Ovary (tissue), 9 donors: ENCODE data around the gene MICALL1. TPM values are rescaled to one million over a fixed set of nuclear protein-coding genes. Genes with fewer than 3 reads are reported as not detected.
"Not testable (repeated sequence)": the region's sequence is repeated elsewhere in the genome, so short reads cannot be mapped to it uniquely, and the experiment has no call there.

ENCODE experiments used
- DNase-seq, 5 donors: peaks; one replicate each; pipeline ENCODE4 v3.0.0-alpha.2; 2019 to 2020
- H3K27ac ChIP-seq, 2 donors: fragments of 200-600 bp; one replicate each; pipeline versions ENCODE4 v1.5.1 to v1.8.0; 2019 to 2022
- H3K27me3 ChIP-seq: fragments of 200-600 bp; one replicate; pipeline ENCODE4 v1.8.0; 2022
- H3K36me3 ChIP-seq: fragments of 200-600 bp; sonication (generic); one replicate; pipeline ENCODE4 v1.5.1; 2019
- H3K4me1 ChIP-seq: one replicate; pipeline ENCODE4 v1.8.1; 2013; ENCODE audit warnings: mild to moderate bottlenecking, moderate library complexity; ENCODE audit not compliant: insufficient read depth
- H3K4me3 ChIP-seq: fragments of 200-600 bp; sonication (generic); one replicate; pipeline ENCODE4 v1.5.1; 2017
- H3K9me3 ChIP-seq, 2 donors: fragments of 200-600 bp in 1 of 2; sonication (generic) in 1 of 2; one replicate each; pipeline versions ENCODE4 v1.5.1 to v1.8.1; 2013 to 2019; ENCODE audit warnings: mild to moderate bottlenecking in 1 of 2, moderate library complexity in 1 of 2
- EP300 ChIP-seq: sonication (generic); formaldehyde crosslinking; IDR thresholded peaks from one replicate; pipeline ENCODE4 v1.6.1; 2017; ENCODE audit warnings: antibody characterized with exemption
- POLR2A ChIP-seq: fragments of 450-650 bp; IDR thresholded peaks from one replicate; pipeline ENCODE4 v1.6.1; 2017; ENCODE audit warnings: antibody characterized with exemption, mild to moderate bottlenecking, moderate library complexity
- WGBS, 3 donors: extraction: QIAGEN DNeasy Blood & Tissue Kit in 1 of 3; methylation state at CpG; one replicate each; pipeline versions ENCODE4 v1.1.5 to v1.1.7; 2013 to 2017; 5-methylcytosine and 5-hydroxymethylcytosine counted together
- intact Hi-C, 4 donors: fragments of 100-400 bp; cut with DNase I; formaldehyde crosslinking; loops; one replicate each; pipeline versions ENCODE4 v1.11.0 to v1.15.1; 2022 to 2023
- polyA plus RNA-seq, 2 donors: library from polyadenylated mRNA; stranded (reverse); fragments of 200-250 nt in 1 of 2; fragments of 350-450 nt in 1 of 2; fragmentation: Illumina TruSeq in 1 of 2; extraction: RNeasy Lipid Tissue Mini Kit (QIAGEN cat#74804) in 1 of 2; gene quantifications; one replicate each; pipeline ENCODE4 v1.2.3, GENCODE V29; 2013 to 2014
- total RNA-seq, 7 donors: library from RNA; depleted of rRNA in 2 of 7; stranded (reverse); fragments of >200 nt in 2 of 7; fragmentation: NEBNext Ultra II Directional in 3 of 7; extraction: Animal tissue kit (Norgen Biotek cat#: 25700) in 3 of 7; gene quantifications; one replicate each; pipeline versions ENCODE4 v1.1.0 to v1.2.4, GENCODE V29; 2016 to 2023
- TF ChIP-seq, protein P1 (sequence below), 3 donors: fragments of 450-650 bp in 2 of 3; fragments of 200-600 bp in 1 of 3; IDR thresholded peaks; one replicate each; pipeline versions ENCODE4 v1.5.1 to v1.8.0; 2016 to 2022; ENCODE audit warnings: antibody characterized with exemption in 3 of 3, mild to moderate bottlenecking in 1 of 3
- donor health status: DM: no; HTN: no; CAD: no; lungs with moderate emphysema.
- donor health status: DM: no; HTN: no; CAD: no.
- donor health status: Bipolar disorder and iron deficiency.
- donor health status: DM: yes; HTN: yes; CAD: no.
- donor health status: DM: no; HTN: no; CAD: no.
- donor health status: DM: yes; HTN: yes; CAD: no.

Gene MICALL1
- total and polyA plus RNA-seq, 9 donors = 6.2 to 30.0 (median 17.4) TPM

DNA sequence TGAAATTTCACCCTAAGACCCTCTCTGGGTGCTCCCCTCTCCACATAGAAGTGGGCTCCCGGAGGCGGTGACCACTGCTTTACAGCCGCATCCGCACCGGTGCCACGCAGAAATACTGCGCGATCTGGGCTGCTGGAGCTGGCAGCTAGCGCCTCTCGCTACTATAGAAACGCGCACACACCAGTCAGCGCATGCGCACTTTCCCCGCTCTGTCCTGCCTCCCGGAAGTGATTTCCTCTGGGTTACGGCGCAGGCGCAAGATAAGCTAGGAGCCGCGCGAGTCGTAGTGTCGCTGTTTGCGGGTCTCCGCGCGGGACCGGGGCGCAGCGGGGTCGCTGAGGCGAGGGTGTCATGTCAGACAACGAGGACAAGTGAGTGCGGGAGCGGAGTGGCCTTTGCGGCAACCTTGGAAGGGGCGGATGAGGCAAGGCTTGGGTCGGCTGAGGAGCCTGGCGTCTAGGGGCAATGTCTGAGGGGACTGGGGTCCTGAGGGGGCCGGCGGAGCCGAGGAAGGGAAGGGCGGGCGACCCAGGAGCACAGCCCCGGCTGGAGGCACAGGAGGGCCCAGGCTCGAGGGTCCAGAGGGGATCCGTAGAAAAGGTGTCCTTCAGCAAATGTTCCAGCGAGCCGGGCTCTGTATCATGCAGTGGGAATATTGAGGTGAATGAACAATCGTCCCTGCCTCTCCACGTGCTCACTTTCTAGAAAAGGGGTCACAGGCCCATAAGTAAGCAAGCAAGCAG is 47.5 kb downstream of the MICALL1 start, which contains the start of the genes C22orf23 and POLR2F:
C22orf23 (minus strand) TSS at position 165 of the 743 bp plus-strand sequence. CDS start 452 bp downstream, outside the sequence.
POLR2F (plus strand) TSS at position 263 of the 743 bp plus-strand sequence; CDS start at position 352, 89 bp downstream.
- TF ChIP-seq POLR2A = peak; percentile 52
- TF ChIP-seq EP300 = no peak
- TF ChIP-seq, protein P1, sequence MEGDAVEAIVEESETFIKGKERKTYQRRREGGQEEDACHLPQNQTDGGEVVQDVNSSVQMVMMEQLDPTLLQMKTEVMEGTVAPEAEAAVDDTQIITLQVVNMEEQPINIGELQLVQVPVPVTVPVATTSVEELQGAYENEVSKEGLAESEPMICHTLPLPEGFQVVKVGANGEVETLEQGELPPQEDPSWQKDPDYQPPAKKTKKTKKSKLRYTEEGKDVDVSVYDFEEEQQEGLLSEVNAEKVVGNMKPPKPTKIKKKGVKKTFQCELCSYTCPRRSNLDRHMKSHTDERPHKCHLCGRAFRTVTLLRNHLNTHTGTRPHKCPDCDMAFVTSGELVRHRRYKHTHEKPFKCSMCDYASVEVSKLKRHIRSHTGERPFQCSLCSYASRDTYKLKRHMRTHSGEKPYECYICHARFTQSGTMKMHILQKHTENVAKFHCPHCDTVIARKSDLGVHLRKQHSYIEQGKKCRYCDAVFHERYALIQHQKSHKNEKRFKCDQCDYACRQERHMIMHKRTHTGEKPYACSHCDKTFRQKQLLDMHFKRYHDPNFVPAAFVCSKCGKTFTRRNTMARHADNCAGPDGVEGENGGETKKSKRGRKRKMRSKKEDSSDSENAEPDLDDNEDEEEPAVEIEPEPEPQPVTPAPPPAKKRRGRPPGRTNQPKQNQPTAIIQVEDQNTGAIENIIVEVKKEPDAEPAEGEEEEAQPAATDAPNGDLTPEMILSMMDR (IDR thresholded peaks at IDR 0.05) = no peak
- H3K4me1 ChIP-seq = peaks cover 7% of the 10 kb centered on the region
- intact Hi-C loops = loop anchor here in 1 of 4 donors (5.0 kb wide), 1 partner anchor 136 kb away; no protein-coding TSS in a partner anchor
- peak; percentile 95 to 98 (median 96) for DNase-seq
- no peaks in the 10 kb centered on the region for H3K9me3 ChIP-seq
- peak within 1 kb of the TSS; percentile 63 for H3K4me3 ChIP-seq
- no peaks in the 10 kb centered on the region for H3K36me3 ChIP-seq
- H3K27ac ChIP-seq = peak within 1 kb of the TSS in 1 of 2 donors; percentile 34
- WGBS, 3 donors = 0% methylated on average over 52 of the region's 52 CpGs
- H3K27me3 ChIP-seq = no peaks in the 10 kb centered on the region

DNA sequence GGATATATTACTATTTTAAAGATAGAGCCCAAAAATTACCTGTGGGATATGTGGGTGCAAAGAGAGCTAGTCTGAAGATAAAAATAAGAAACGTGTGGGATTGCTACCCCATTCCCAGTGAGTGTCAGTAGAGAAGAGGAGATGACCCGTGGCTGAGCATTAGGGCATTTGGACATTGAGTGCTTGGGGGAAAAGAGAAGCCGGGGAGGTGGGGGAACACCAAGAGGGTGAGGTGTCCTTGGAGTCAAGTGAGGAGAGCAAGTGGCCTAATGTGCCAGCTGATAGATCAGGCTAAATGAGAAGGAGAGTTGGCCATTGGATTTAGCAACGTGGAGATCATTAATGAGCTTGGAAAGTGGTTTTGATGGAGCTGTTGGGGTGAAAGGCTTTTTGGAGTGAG is 48.6 kb downstream of the MICALL1 start:
- Histone ChIP-seq H3K4me1 (peaks cover 7% of the 10 kb centered on the region), H3K4me3 (peak overlapping the region; percentile 63), H3K27ac (no peak overlapping the region), H3K27me3 (no peaks in the 10 kb centered on the region), H3K9me3 (no peaks in the 10 kb centered on the region), H3K36me3 (no peaks in the 10 kb centered on the region)
- intact Hi-C loops = loop anchor here in 1 of 4 donors (5.0 kb wide), 1 partner anchor 137 kb away; no protein-coding TSS in a partner anchor
- TF ChIP-seq EP300 (no peak), POLR2A (no peak)
- TF ChIP-seq, protein P1 (IDR thresholded peaks at IDR 0.05) = no peak
- WGBS, 3 donors = 40 to 55% (median 52%) methylated on average over 4 of the region's 4 CpGs
- no peak for DNase-seq

DNA sequence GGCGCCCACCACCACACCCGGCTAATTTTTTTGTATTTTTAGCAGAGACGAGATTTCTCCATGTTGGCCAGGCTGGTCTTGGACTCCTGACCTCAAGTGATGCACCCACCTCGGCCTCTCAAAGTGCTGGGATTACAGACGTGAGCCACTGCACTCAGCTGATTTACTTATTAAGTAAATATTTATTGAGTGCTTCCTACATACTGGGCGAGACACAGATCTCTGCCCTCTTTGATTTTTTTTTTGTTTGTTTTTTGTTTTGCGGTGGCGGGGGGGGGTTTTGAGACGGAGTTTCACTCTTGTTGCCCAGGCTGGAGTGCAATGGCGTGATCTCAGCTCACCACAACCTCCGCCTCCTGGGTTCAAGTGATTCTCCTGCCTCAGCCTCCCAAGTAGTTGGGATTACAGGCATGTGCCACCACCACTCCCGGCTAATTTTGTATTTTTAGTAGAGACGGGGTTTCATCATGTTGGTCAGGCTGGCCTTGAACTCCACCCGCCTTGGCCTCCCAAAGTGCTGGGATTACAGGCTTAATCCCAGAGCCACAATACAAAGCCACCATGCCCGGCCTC is 49.8 kb downstream of the MICALL1 start:
- H3K4me1 ChIP-seq, H3K36me3 ChIP-seq, H3K4me3 ChIP-seq, H3K27ac ChIP-seq, intact Hi-C loops, H3K9me3 ChIP-seq, H3K27me3 ChIP-seq, DNase-seq: not testable (repeated sequence)
- WGBS, 3 donors = 74 to 80% (median 80%) methylated on average over 15 of the region's 15 CpGs

DNA sequence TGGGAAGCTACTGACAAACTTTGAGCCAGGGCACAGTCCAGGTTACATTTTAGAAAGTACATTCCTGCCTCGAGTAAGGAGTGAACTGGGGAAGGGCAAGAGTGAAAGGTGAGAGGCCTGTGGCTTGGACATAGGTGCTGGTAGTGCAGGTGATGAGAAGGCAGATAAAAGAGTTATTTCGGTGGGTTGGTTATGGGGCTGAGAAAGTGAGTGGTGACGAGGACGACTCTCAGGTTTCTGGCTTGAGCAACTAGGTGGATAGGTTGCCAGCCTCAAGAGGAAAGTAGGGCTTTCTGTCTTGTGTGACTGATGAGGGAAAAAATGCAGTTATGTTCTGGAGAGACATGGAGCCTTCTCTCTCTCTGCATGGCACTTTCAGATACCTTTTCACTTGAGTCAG is 51.1 kb downstream of the MICALL1 start:
- WGBS, 3 donors = 88 to 90% (median 89%) methylated on average over 4 of the region's 4 CpGs
- no peaks in the 10 kb centered on the region for H3K9me3 ChIP-seq
- no peaks in the 10 kb centered on the region for H3K36me3 ChIP-seq
- H3K27ac ChIP-seq = no peak overlapping the region
- TF ChIP-seq POLR2A (no peak), EP300 (no peak)
- TF ChIP-seq, protein P1 (IDR thresholded peaks at IDR 0.05) = no peak
- H3K27me3 ChIP-seq = no peaks in the 10 kb centered on the region
- no peak for DNase-seq
- no peak overlapping the region for H3K4me3 ChIP-seq
- peaks cover 7% of the 10 kb centered on the region for H3K4me1 ChIP-seq
- intact Hi-C loops = no loop called here
